GM18505 (cell line): ENCODE data around the gene TRAPPC8.
"Not testable (repeated sequence)": the region's sequence is repeated elsewhere in the genome, so short reads cannot be mapped to it uniquely, and the experiment has no call there.

Experiments used
- ATAC-seq: cut with Tn5 transposase; IDR thresholded peaks from one replicate; pipeline ENCODE4 v1.9.1; 2021; ENCODE audit not compliant: unreplicated experiment
- POLR2A ChIP-seq: IDR thresholded peaks from 4 replicates; pipeline ENCODE4 v1.6.1; 2011; ENCODE audit warnings: borderline replicate concordance; ENCODE audit not compliant: insufficient read depth, insufficient read length; ENCODE audit errors: extremely low read depth

The TRAPPC8 gene

DNA sequence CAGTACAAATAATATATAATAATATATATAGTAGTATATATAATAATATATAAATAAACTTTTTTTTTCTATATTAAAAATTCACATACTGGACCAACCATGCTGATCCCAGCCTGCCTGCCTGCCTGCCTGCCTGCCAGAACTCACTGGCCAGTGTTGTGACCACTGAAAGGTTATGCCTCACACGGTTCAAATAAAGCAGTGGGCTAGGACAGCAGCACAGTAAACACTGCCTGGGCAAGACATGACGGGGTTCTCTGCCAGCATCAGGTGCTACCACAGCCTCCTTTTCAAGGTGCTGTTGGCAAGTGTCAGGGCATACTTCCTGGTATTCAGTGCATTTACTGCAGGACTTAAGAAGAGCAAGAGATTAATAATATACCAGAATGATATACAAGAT lies 67.6 kb downstream of the TRAPPC8 start:
- no peak for TF ChIP-seq POLR2A
- no peak for ATAC-seq

DNA sequence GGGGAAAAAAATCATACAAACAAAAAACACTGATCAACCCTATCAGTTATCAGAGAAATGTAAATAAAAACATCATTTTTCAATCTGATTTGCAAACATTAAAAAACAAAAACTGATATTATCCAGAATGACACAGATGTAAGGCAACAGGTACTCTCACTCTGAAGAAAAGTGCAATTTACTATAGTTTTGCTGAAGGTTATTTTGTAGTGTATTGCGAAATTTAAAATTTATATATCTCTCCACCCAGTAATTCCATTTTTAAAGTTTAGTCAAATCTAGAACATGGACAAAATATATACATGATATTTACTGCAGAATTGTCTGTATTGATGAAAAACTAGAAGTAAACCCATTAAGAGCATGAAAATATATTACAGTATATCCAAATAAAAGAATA lies 79.8 kb downstream of the TRAPPC8 start:
- TF ChIP-seq POLR2A: no peak
- no peak for ATAC-seq

DNA sequence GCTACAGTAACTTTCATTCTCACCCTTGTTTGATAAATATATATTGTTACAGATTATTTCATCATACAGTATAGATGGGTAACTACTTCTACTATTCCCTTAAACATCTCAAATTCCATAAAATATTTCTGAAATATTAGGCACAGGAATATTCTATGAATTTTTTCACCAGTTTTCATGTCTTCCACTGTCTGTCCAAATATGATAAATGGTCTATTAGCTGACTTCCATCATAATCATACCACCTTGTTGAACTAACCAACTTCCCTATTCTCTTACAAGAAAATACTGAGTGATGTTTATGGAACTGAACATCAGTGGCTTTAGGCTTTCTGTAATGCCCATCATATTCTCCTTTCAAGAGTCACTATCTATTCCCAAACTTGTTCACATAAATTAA lies 82.4 kb downstream of the TRAPPC8 start:
- no peak for TF ChIP-seq POLR2A
- no peak for ATAC-seq

DNA sequence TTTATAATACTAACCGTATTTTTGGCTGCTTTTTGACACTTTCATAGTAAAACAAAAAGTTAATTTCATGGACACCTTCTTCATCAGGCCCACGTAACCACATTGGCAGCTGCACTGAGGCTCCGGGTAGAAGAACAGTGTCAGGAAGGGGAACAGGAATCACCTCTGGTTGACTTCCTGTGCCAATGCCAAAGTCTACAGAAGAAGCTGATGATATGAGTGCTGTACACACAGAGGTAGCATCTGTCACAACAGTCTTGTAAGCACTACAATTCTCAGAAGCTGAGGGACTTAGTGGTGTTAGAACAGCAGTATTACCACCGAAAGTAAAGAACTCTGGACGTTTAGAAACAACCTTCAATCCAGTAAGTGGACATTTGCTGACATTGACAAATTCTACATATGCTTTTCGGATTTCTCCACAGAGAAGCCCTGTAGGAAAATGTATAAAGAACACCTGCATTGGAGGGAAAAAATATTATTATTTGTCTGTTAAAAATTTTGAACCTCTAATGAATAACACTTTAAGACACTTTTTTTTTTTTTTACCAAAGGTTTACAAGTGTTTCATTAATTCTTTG lies 85.3 kb downstream of the TRAPPC8 start:
- TF ChIP-seq POLR2A: no peak
- ATAC-seq: no peak

DNA sequence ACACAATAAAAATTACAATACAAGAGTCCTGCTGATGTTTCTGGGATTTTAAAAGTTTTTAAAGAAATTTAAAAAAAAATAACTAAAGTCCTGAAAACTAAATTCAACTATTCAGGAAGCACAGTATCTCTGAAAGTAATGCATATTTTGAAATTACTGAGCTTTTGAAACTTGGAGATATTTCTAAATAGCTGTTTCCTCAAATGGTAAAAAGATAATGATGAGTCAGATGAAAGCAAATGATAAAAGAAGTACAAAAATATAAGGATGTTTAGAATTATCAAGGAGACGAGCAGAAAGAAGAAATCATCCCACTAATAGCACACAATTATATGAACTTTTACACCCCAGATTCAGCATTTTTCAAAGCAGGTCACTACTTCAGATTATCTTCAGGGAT lies 92.1 kb downstream of the TRAPPC8 start:
- no peak for TF ChIP-seq POLR2A
- no peak for ATAC-seq

DNA sequence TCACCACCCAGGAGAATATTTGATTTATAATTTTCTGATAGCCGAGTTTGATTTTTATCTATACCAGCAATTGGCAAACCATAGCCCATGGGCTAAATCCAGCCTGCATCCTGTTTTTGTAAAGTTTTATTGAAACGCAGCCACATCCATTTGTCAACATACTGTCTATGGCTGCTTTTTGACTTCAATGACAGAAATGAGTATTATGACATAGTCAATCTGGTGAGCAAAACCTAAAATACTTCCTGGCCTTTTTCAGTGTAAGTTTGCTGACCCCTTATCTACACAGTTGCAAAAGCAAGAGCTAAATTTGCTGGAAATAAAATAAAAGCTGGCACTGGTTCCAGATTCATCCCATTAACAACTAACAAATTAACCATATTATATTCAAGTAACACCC lies 102.4 kb downstream of the TRAPPC8 start:
- no peak for TF ChIP-seq POLR2A
- ATAC-seq: no peak

DNA sequence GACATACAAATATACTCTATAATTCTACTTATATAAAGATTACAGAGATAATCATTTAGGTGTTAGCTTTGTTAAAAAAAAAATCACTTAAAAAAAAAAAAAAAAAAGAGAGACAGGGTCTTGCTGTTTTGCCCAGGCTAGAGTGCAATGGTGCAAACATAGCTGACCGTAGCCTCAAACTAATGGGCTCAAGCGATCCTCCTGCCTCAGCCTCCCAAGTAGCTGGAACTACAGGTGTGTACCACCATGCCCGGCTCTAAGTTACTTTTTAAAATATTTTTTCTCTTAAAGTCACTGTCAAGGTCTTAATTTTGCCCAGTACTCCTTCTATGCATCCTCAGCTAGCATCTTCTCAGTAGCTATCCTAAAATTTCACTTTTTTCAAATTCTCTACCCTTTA lies 105.0 kb downstream of the TRAPPC8 start:
- ATAC-seq: no peak

DNA sequence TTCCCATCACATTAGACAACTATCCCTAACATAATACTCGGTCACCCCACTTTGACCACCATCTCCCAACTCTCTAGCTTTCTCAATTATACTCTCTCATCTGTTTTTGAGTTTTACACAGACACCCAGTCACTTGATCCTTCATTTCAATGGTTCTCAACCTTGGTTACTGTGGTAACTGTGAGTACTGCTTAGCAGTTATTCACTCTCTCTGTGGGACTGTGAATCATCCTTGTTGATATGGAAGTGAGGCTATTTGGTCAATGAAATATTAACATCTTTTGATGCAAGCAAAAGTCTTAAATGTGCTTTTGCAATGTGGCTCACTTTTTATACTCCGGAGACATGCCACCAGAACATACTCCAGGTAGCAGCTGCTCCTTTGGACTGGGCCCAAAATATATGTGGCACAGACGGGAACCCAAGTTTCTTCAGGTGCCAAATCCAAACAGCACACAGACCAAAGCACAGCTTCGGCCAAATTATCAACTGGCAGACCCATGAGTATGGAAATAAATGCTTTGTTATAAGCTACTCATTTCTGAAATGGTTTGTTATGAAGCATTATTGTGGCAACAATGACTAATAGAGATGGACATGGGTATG lies 107.3 kb downstream of the TRAPPC8 start:
- no peak for TF ChIP-seq POLR2A
- ATAC-seq: no peak

More for the DNA sequence above, 105.0 kb downstream of the TRAPPC8 start:
- TF ChIP-seq POLR2A: no peak

DNA sequence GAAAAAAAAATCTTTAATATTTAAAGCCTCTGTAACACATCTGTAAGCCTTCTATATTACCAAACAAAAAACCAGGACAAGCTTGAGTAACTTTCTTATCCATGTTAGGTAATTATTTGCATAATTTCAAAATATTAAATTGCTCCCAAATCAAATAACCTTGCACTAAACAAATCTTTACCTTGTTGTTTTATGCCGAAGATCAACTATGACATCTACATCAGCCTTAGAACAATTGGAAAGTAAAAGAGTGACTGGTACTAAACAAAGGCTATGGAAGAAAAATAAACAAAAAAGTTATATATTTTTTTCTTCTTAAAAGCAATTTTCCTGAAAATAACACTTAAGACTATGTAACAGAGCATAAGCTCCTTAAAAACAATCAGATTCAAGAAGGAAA lies 111.0 kb downstream of the TRAPPC8 start:
- TF ChIP-seq POLR2A: no peak
- ATAC-seq: no peak

DNA sequence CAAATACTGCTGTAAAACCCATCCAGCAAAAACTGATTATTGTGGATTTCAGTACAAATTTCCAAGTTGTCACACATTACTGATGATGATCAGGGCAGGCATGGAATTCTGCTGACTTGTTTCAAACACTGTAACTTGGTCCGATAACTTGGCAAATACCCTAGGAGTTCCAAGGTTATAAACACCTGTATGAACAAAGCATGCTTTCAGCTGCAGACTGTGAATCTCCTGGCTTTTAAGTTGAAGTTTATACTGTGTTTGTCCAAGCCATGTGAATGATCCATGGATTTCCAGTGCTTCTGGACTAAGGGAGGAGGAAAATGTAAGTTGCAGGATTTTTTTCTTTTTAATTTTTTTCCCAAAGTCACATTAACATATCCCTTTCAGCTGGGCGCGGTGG lies 112.2 kb downstream of the TRAPPC8 start:
- ATAC-seq: no peak
- no peak for TF ChIP-seq POLR2A

DNA sequence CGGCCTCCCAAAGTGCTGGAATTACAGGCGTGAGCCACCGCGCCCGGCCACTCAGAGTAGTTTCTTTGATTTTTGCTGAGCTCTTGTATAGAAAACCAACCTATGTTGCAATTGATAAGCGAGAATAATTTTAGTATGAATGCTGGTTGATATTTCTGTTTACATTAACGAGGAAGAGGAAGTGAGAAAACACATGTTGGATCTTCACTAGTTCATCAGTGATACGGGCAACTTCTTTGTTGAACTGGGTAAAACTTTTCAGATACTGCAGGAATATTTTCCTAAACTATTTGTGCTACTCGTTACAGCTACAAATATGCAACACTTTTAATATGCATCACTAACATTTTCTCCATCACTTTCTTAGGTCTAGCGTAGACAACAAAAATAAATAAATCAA lies 114.3 kb downstream of the TRAPPC8 start:
- ATAC-seq: no peak
- no peak for TF ChIP-seq POLR2A

DNA sequence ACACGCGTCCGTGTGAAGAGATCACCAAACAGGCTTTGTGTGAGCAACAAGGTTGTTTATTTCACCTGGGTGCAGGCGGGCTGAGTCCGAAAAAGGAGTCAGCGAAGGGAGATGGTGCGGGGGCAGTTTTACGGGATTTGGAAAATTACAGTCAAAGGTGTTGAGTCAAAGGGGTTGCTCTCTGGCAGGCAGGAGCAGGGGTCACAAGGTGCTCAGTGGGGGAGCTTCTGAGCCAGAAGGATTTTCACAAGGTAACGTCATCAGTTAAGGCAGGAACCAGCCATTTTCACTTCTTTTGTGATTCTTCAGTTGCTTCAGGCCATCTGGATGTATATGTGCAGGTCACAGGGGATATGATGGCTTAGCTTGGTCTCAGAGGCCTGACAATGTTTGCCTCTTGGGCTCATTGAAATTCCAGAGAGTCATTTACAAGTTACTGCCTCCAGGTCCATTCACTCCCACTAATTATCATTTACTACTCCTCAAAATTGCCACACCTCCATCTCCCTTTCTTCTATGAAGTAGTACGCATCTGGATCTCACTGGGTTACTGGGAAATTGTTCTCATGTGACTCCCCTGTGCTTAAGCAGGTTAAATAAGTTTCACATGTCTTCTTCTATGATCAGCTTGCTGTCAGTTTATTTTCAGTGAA lies 116.1 kb downstream of the TRAPPC8 start:
- ATAC-seq: not testable (repeated sequence)

DNA sequence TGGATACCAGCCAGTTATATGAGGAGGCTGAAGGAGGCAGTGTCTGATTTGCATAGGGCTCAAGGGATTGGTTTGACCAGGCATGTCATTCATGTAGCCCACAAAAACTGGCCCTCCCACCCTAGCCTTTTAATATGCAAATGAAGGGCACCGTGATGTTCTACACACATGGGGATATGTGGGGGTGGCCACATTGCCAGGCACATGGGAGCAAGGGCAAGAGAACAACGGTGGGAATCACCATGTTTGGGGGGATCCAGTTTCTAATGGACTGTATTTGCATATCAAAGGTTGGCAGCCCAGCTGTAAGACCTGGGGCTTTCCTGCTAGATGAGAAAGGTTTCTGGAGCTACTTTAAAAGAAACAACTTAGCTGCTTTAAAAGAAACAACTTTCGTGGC lies 117.2 kb downstream of the TRAPPC8 start:
- ATAC-seq: no peak
- no peak for TF ChIP-seq POLR2A

DNA sequence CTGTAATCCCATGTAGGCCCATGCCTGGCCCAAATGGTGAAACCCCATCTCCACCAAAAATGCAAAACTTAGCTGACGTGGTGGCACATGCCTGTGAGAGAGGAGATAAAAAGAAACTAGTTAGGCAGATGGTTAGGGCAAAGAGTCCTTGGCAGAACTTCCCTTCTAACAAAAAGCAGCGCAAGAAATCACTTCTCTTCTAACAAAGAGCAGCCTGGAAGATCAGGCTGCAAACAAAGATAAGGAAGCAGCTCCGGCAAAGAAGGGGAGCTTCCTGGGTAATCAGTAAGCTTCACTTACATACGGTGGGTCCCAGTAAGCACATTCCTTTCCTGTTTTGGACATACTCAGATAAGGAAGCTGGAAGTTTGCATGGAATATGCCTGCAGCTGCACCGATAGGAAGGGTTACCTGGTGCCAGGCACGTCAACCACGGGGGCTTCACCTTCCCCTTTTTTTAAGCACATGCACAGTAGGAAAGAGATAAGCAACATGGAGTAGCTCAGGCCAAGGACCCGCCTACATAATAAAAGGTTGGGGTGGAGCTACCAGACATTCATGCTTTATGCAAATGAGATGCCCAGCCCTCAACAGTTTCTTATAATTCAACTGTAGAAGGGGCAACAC lies 121.3 kb downstream of the TRAPPC8 start:
- no peak for ATAC-seq
- TF ChIP-seq POLR2A: no peak

DNA sequence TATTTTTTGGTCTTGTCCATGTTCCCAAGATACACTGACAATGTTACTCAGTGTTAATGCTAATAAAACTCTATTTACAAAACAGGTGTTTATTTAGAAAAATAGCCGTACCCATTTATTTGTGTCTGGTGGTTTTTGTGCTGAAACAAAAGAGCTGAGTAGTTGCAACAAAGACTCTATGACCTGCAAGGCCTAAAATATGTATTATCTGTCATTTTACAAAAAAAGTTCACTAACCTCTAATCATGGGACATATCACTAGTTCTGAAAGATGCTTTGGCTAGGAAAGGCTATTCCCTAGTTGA lies 123.1 kb downstream of the TRAPPC8 start:
- no peak for TF ChIP-seq POLR2A
- no peak for ATAC-seq
